K562 (cell line): ENCODE measurements around the gene KBTBD2. TPM values are rescaled to one million over a fixed set of nuclear protein-coding genes. Genes with fewer than 3 reads are reported as not detected.

ENCODE experiments used
- CEBPB ChIP-seq: fragments of 450-650 bp; IDR thresholded peaks from 2 replicates; pipeline ENCODE4 v1.6.1; 2016; ENCODE audit warnings: missing genetic modification characterization, missing compliant biosample characterization
- EGR1 ChIP-seq: fragments of 450-650 bp; conservative IDR thresholded peaks from 2 replicates; pipeline ENCODE4 v1.6.1; 2017; ENCODE audit warnings: mild to moderate bottlenecking
- EP300 ChIP-seq: IDR thresholded peaks from 2 replicates; pipeline ENCODE4 v1.6.1; 2012; ENCODE audit warnings: low read length, improper control_type of control experiment
- FOXO4 ChIP-seq: fragments of 450-650 bp; formaldehyde crosslinking; IDR thresholded peaks from 2 replicates; pipeline ENCODE4 v1.4.0; 2020; ENCODE audit warnings: mild to moderate bottlenecking, moderate library complexity
- KAT2B ChIP-seq: IDR thresholded peaks from one replicate; pipeline ENCODE4 v1.6.1; 2012; ENCODE audit warnings: low read depth, mild to moderate bottlenecking, control low read depth, inconsistent platforms, low read length, moderate library complexity
- MEF2D ChIP-seq: conservative IDR thresholded peaks from 2 replicates; pipeline ENCODE4 v1.6.1; 2016; ENCODE audit warnings: low read depth, missing genetic modification characterization, missing compliant biosample characterization
- NCOA6 ChIP-seq: fragments of 450-650 bp; IDR thresholded peaks from 2 replicates; pipeline ENCODE4 v1.6.1; 2017; ENCODE audit warnings: mild to moderate bottlenecking
- PHB2 ChIP-seq: fragments of 450-650 bp; IDR thresholded peaks from 2 replicates; pipeline ENCODE4 v1.6.1; 2017; ENCODE audit warnings: low read depth
- PRDM10 ChIP-seq: fragments of 450-650 bp; IDR thresholded peaks from 2 replicates; pipeline ENCODE4 v1.6.1; 2018; ENCODE audit not compliant: partially characterized antibody
- RNF2 ChIP-seq: sonication (generic); IDR thresholded peaks from 2 replicates; pipeline ENCODE4 v1.6.1; 2016
- ZBTB26 ChIP-seq: fragments of 450-650 bp; formaldehyde crosslinking; IDR thresholded peaks from 2 replicates; pipeline ENCODE4 v1.4.0; 2022; ENCODE audit warnings: missing genetic modification characterization
- ZKSCAN3 ChIP-seq: fragments of 250-450 bp; sonication (Bioruptor Pico); IDR thresholded peaks from 2 replicates; pipeline ENCODE4 v1.4.0; 2020
- ZNF134 ChIP-seq: fragments of 250-450 bp; sonication (Bioruptor Pico); conservative IDR thresholded peaks from 2 replicates; pipeline ENCODE4 v1.4.0; 2020
- ZNF239 ChIP-seq: fragments of 250-450 bp; sonication (Bioruptor Pico); IDR thresholded peaks from 2 replicates; pipeline ENCODE4 v1.4.0; 2020; ENCODE audit warnings: mild to moderate bottlenecking
- ZNF253 ChIP-seq: fragments of 250-450 bp; sonication (Bioruptor Pico); conservative IDR thresholded peaks from 2 replicates; pipeline ENCODE4 v1.6.1; 2021; ENCODE audit warnings: mild to moderate bottlenecking
- ZNF347 ChIP-seq: fragments of 450-650 bp; formaldehyde crosslinking; IDR thresholded peaks from 2 replicates; pipeline ENCODE4 v1.4.0; 2020; ENCODE audit warnings: low read depth, mild to moderate bottlenecking, moderate library complexity
- ZNF511 ChIP-seq: sonication (generic); formaldehyde crosslinking; IDR thresholded peaks from 2 replicates; pipeline ENCODE4 v1.8.0; 2022; ENCODE audit warnings: mild to moderate bottlenecking, missing genetic modification reagents
- polyA plus RNA-seq, 8 experiments: library from polyadenylated mRNA; depleted of rRNA in 4 of 8; stranded (reverse) in 5 of 8; unstranded in 3 of 8; fragments of >200 nt; fragmentation: Nextera tagmentation in 2 of 8; fragmentation: Illumina TruSeq in 1 of 8; extraction: Ambion mirVana in 2 of 8; extraction: Trizol in 1 of 8; gene quantifications; 2 replicates each; pipeline versions ENCODE4 v1.2.1 to v1.2.3, GENCODE V29; 2011 to 2014; ENCODE audit warnings: inconsistent platforms in 1 of 8, missing spikeins in 1 of 8
- total RNA-seq, 7 experiments: library from RNA; depleted of rRNA in 6 of 7; stranded (reverse); fragments of >200 nt in 6 of 7; fragmentation: Illumina TruSeq in 2 of 7; extraction: Trizol in 2 of 7; gene quantifications; 2 replicates each; pipeline versions ENCODE4 v1.2.1 to v1.2.3, GENCODE V29; 2011 to 2021; ENCODE audit warnings: low replicate concordance in 1 of 7
- TF ChIP-seq, protein P1 (sequence below): IDR thresholded peaks from 2 replicates; pipeline ENCODE4 v1.6.1; 2011; ENCODE audit warnings: borderline replicate concordance, low read depth, mild to moderate bottlenecking, moderate library complexity, low read length; ENCODE audit not compliant: insufficient read depth, poor library complexity, severe bottlenecking
- TF ChIP-seq, protein P2 (sequence below): sonication (generic); IDR thresholded peaks from 2 replicates; pipeline ENCODE4 v1.6.1; 2016

KBTBD2 gene
- total and polyA plus RNA-seq, 9 of the 15 experiments (the other 6 are each of a cell fraction or from before 2014, with no cell fraction given), result 22.8 to 62.2 (median 30.8) TPM

- TF ChIP-seq PRDM10 (peak; percentile 78), ZNF134 (CRISPR knock-in tag) (no peak), EP300 (peak; percentile 4; the same call in 1 of the 2 replicates), ZKSCAN3 (CRISPR knock-in tag) (no peak), ZNF511 (CRISPR knock-in tag) (no peak), KAT2B (no peak), MEF2D (tag) (no peak), RNF2 (no peak), CEBPB (tag) (no peak), ZNF239 (no peak), NCOA6 (no peak), PHB2 (no peak), ZBTB26 (no peak), ZNF347 (CRISPR knock-in tag) (no peak), EGR1 (peak; percentile 95), FOXO4 (no peak), ZNF253 (CRISPR knock-in tag) (no peak)
- TF ChIP-seq, protein P1, sequence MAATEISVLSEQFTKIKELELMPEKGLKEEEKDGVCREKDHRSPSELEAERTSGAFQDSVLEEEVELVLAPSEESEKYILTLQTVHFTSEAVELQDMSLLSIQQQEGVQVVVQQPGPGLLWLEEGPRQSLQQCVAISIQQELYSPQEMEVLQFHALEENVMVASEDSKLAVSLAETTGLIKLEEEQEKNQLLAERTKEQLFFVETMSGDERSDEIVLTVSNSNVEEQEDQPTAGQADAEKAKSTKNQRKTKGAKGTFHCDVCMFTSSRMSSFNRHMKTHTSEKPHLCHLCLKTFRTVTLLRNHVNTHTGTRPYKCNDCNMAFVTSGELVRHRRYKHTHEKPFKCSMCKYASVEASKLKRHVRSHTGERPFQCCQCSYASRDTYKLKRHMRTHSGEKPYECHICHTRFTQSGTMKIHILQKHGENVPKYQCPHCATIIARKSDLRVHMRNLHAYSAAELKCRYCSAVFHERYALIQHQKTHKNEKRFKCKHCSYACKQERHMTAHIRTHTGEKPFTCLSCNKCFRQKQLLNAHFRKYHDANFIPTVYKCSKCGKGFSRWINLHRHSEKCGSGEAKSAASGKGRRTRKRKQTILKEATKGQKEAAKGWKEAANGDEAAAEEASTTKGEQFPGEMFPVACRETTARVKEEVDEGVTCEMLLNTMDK, result no peak
- TF ChIP-seq, protein P2, sequence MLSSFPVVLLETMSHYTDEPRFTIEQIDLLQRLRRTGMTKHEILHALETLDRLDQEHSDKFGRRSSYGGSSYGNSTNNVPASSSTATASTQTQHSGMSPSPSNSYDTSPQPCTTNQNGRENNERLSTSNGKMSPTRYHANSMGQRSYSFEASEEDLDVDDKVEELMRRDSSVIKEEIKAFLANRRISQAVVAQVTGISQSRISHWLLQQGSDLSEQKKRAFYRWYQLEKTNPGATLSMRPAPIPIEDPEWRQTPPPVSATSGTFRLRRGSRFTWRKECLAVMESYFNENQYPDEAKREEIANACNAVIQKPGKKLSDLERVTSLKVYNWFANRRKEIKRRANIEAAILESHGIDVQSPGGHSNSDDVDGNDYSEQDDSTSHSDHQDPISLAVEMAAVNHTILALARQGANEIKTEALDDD, result no peak
Measured at GRCh38 chr7:32891800-32892520, 400 bp upstream of the KBTBD2 start (continued).
